Activated T-cell treated with anti-CD3 and anti-CD28 coated beads, Interleukin-2, amount 50 U/mL, for 4 hours (primary cell): ENCODE measurements around the gene NRDE2. TPM values are rescaled to one million over a fixed set of nuclear protein-coding genes. Genes with fewer than 3 reads are reported as not detected.
"Not testable (repeated sequence)": the region's sequence is repeated elsewhere in the genome, so short reads cannot be mapped to it uniquely, and the experiment has no call there.

Experiments
- ATAC-seq, 2 donors: fragments of 200-7000 bp; cut with Tn5 transposase; one replicate each; pipeline ENCODE4 v1.10.0; 2021
- DNase-seq: peaks from one replicate; pipeline ENCODE4 v3.0.0-alpha.2; 2020
- H3K27me3 Mint-ChIP-seq: one replicate; pipeline ENCODE4 v1.8.0; 2021; ENCODE audit warnings: low read depth, mixed read lengths
- H3K36me3 Mint-ChIP-seq: one replicate; pipeline ENCODE4 v1.8.0; 2022; ENCODE audit warnings: mixed read lengths; ENCODE audit not compliant: insufficient read depth
- H3K4me1 Mint-ChIP-seq: one replicate; pipeline ENCODE4 v1.8.0; 2021; ENCODE audit warnings: low read depth, mixed read lengths
- H3K4me3 Mint-ChIP-seq: one replicate; pipeline ENCODE4 v1.8.0; 2021; ENCODE audit warnings: mild to moderate bottlenecking, moderate library complexity, mixed read lengths
- H3K9me3 Mint-ChIP-seq: one replicate; pipeline ENCODE4 v1.8.0; 2021; ENCODE audit warnings: mixed read lengths
- total RNA-seq, 3 donors: library from RNA; stranded (reverse); gene quantifications; one replicate each; pipeline ENCODE4 v1.2.1, GENCODE V29; 2021

The NRDE2 gene
- total RNA-seq, 3 donors from 2014 or later, result 18.8 to 26.0 (median 23.8) TPM

- Mint-ChIP-seq H3K36me3 (no peaks in the 10 kb centered on the region), H3K9me3 (no peaks in the 10 kb centered on the region), H3K4me1 (no peaks in the 10 kb centered on the region), H3K27me3 (peaks cover 7% of the 10 kb centered on the region), H3K4me3 (no peak overlapping the region)
- ATAC-seq (no peak), DNase-seq (no peak)
Measured at GRCh38 chr14:90354551-90355298, 23.0 kb upstream of the NRDE2 start.

GRCh38 chr14:90349739-90350138, 18.0 kb upstream of the NRDE2 start:
- Mint-ChIP-seq H3K36me3 (no peaks in the 10 kb centered on the region), H3K4me3 (no peak overlapping the region), H3K4me1 (no peaks in the 10 kb centered on the region), H3K9me3 (no peaks in the 10 kb centered on the region), H3K27me3 (no peaks in the 10 kb centered on the region)
- no peak for ATAC-seq
- no peak for DNase-seq

GRCh38 chr14:90348270-90348669, 16.5 kb upstream of the NRDE2 start:
- DNase-seq, result no peak
- H3K9me3 Mint-ChIP-seq, result no peaks in the 10 kb centered on the region
- no peak for ATAC-seq
- no peaks in the 10 kb centered on the region for H3K4me1 Mint-ChIP-seq
- no peaks in the 10 kb centered on the region for H3K27me3 Mint-ChIP-seq
- no peak overlapping the region for H3K4me3 Mint-ChIP-seq
- H3K36me3 Mint-ChIP-seq, result no peaks in the 10 kb centered on the region

GRCh38 chr14:90345239-90345557, 13.5 kb upstream of the NRDE2 start:
- DNase-seq, result no peak
- Mint-ChIP-seq H3K36me3 (no peaks in the 10 kb centered on the region), H3K4me1 (no peaks in the 10 kb centered on the region), H3K27me3 (peaks cover under 1% of the 10 kb centered on the region), H3K4me3 (no peak overlapping the region), H3K9me3 (no peaks in the 10 kb centered on the region)
- no peak for ATAC-seq

GRCh38 chr14:90344331-90345238, 12.8 kb upstream of the NRDE2 start:
- ATAC-seq, result no peak
- no peaks in the 10 kb centered on the region for H3K36me3 Mint-ChIP-seq
- H3K27me3 Mint-ChIP-seq, result peaks cover 5% of the 10 kb centered on the region
- no peaks in the 10 kb centered on the region for H3K9me3 Mint-ChIP-seq
- no peak overlapping the region for H3K4me3 Mint-ChIP-seq
- DNase-seq, result no peak
- no peaks in the 10 kb centered on the region for H3K4me1 Mint-ChIP-seq

GRCh38 chr14:90342327-90342726, 10.6 kb upstream of the NRDE2 start:
- no peaks in the 10 kb centered on the region for H3K4me1 Mint-ChIP-seq
- peaks cover 10% of the 10 kb centered on the region for H3K27me3 Mint-ChIP-seq
- ATAC-seq (no peak), DNase-seq (no peak)
- H3K4me3 Mint-ChIP-seq, result no peak overlapping the region
- no peaks in the 10 kb centered on the region for H3K9me3 Mint-ChIP-seq
- H3K36me3 Mint-ChIP-seq, result no peaks in the 10 kb centered on the region

GRCh38 chr14:90341784-90342183, 10.0 kb upstream of the NRDE2 start:
- DNase-seq (no peak), ATAC-seq (no peak)
- no peaks in the 10 kb centered on the region for H3K36me3 Mint-ChIP-seq
- H3K4me1 Mint-ChIP-seq, result no peaks in the 10 kb centered on the region
- H3K27me3 Mint-ChIP-seq, result peaks cover 10% of the 10 kb centered on the region
- H3K9me3 Mint-ChIP-seq, result no peaks in the 10 kb centered on the region
- H3K4me3 Mint-ChIP-seq, result no peak overlapping the region

- H3K4me1 Mint-ChIP-seq, ATAC-seq, H3K9me3 Mint-ChIP-seq, H3K4me3 Mint-ChIP-seq, DNase-seq, H3K27me3 Mint-ChIP-seq, H3K36me3 Mint-ChIP-seq: not testable (repeated sequence)
Measured at GRCh38 chr14:90341232-90341631, 9.5 kb upstream of the NRDE2 start.

GRCh38 chr14:90336985-90337384, 5.2 kb upstream of the NRDE2 start:
- DNase-seq (no peak), ATAC-seq (no peak)
- Mint-ChIP-seq H3K9me3 (no peaks in the 10 kb centered on the region), H3K36me3 (no peaks in the 10 kb centered on the region), H3K27me3 (peaks cover 24% of the 10 kb centered on the region), H3K4me1 (peaks cover 3% of the 10 kb centered on the region), H3K4me3 (no peak overlapping the region)

GRCh38 chr14:90336401-90336800, 4.7 kb upstream of the NRDE2 start:
- DNase-seq (no peak), ATAC-seq (no peak)
- H3K4me1 Mint-ChIP-seq, result peaks cover 5% of the 10 kb centered on the region
- H3K9me3 Mint-ChIP-seq, result no peaks in the 10 kb centered on the region
- H3K36me3 Mint-ChIP-seq, result peaks cover 2% of the 10 kb centered on the region
- peaks cover 24% of the 10 kb centered on the region for H3K27me3 Mint-ChIP-seq
- no peak overlapping the region for H3K4me3 Mint-ChIP-seq

GRCh38 chr14:90332271-90332584, 487 bp upstream of the NRDE2 start:
- DNase-seq, result no peak
- H3K4me1 Mint-ChIP-seq, result peaks cover 24% of the 10 kb centered on the region
- H3K4me3 Mint-ChIP-seq, result peak overlapping the region; percentile 92
- peaks cover 14% of the 10 kb centered on the region for H3K27me3 Mint-ChIP-seq
- no peaks in the 10 kb centered on the region for H3K9me3 Mint-ChIP-seq
- ATAC-seq, result peak in 1 of 2 donors; percentile 2
- H3K36me3 Mint-ChIP-seq, result peaks cover 11% of the 10 kb centered on the region

- Mint-ChIP-seq H3K4me1 (peaks cover 27% of the 10 kb centered on the region), H3K9me3 (no peaks in the 10 kb centered on the region), H3K4me3 (peak overlapping the region; percentile 92), H3K27me3 (peaks cover 8% of the 10 kb centered on the region), H3K36me3 (peaks cover 11% of the 10 kb centered on the region)
- no peak for ATAC-seq
- DNase-seq, result no peak
Measured at GRCh38 chr14:90330203-90331196, 1.2 kb downstream of the NRDE2 start.

GRCh38 chr14:90321891-90322290, 9.8 kb downstream of the NRDE2 start:
- no peak overlapping the region for H3K4me3 Mint-ChIP-seq
- DNase-seq, result no peak
- no peak for ATAC-seq
- H3K27me3 Mint-ChIP-seq, result no peaks in the 10 kb centered on the region
- peaks cover 6% of the 10 kb centered on the region for H3K9me3 Mint-ChIP-seq
- H3K36me3 Mint-ChIP-seq, result peaks cover 30% of the 10 kb centered on the region
- peaks cover 24% of the 10 kb centered on the region for H3K4me1 Mint-ChIP-seq
